ENCODE results near the gene PLCD1.

The PLCD1 gene

DNA sequence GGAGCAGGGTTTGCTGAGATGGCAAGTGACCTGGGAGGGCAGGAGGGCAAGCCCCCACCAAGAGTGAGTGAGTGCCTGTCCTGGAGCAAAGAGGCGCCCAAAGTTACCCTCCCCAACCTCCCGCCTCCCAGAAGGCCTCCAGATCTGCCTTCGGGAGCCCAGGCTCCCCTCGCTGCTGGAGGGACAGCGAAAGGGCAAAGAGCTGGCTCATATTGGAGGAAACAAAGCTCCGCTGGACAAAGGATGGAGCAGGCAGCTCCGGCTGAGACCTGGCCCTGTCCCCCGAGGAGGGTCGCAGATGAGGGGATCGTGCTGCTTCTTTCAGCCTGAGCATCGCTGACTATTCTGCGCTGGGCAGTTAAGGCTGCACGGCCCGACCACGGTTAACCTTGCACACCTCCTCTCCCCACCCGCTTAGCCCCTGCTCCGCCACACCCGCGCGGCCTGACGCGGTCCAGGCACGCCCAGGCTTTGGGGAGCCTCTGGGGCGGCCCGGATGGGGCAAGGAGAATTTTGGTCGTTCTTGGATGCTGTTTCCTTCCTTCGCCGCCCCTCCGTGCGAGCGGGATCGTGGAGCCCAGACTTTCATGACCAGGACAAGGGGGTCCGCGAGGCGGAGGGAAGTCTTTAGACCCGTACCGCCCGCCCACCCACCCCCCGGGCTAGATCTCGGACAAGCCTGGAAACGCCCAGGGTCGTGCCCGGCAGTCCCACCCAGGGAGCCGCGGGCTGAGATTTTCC lies 651 bp downstream of the PLCD1 start:
- H3K4me3 ChIP-seq (ENCODE audit: low read length) = no peak overlapping the region
- TF ChIP-seq ZNF274 (IDR thresholded peaks at IDR 0.05; ENCODE audit: low read depth, low read length) = no peak

DNA sequence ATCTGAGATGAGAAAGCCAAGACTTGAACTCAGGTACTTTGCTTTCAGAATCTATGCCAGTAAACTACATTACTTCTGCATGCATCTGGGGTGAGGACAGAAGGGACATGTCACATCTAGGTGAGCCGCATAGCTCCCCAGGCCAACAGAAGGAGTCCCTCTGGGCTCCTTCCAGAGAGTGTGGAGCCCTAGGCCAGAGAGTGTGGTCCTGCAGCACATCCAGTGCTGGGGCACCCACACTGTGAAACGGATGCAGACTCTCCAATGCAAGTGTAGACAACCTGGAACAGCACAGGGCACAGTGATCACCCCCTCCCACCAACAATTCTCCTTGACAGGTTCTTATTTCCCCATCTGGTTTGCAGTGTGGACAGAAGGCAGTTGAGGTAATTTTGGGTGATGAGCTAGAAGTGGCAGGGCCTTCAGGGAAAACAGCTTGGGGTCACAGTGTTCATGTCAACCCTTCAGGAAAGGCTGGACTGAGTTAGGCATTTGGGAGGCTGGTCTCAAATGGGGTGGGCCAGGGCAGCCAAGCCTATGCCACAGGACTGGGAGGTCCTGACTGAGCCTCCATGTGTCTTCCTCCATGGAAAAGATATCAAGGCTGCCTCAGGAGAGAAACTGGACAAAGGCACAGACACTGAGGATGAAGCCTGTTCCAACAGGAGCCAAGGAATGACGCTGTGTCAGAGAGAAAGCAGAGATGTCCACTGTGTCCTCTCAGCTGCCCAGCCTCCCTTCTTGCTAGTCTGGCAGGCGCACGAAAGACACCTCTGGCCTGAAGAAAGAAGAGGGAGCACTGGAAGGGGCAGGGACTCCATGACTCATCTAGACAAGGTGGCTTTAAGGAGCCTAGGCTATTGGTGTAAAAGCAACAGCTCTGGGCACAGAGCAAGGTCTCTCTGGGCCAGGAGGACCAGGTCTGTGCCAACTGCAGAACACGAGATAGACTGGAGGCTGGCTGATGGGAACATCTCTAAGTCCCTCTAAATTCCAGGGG lies 1.7 kb downstream of the PLCD1 start:
- no peak overlapping the region for H3K4me3 ChIP-seq (ENCODE audit: low read length)
- no peak for TF ChIP-seq ZNF274 (IDR thresholded peaks at IDR 0.05; ENCODE audit: low read depth, low read length)

DNA sequence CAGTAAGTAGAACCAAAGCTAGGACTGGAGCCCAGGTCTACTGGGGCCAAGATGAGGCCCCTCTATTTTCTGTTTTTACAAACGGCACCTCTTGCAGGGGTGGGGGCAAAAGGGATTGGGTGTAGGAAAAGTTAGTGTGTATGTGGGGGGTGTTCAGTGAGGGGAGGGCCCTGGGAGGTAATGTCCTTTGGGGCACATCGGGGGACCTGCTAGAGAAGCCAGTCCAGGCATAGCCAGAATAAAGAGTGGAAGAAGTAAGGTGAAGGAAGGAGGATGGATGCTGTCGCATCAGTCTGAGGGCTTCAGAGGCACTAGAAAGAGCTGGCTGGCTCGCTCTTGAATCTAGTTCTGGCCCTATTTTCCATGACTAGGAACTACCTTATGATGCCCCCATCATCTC lies 2.6 kb downstream of the PLCD1 start:
- no peak overlapping the region for H3K4me3 ChIP-seq (ENCODE audit: low read length)
- no peak for TF ChIP-seq ZNF274 (IDR thresholded peaks at IDR 0.05; ENCODE audit: low read depth, low read length)

DNA sequence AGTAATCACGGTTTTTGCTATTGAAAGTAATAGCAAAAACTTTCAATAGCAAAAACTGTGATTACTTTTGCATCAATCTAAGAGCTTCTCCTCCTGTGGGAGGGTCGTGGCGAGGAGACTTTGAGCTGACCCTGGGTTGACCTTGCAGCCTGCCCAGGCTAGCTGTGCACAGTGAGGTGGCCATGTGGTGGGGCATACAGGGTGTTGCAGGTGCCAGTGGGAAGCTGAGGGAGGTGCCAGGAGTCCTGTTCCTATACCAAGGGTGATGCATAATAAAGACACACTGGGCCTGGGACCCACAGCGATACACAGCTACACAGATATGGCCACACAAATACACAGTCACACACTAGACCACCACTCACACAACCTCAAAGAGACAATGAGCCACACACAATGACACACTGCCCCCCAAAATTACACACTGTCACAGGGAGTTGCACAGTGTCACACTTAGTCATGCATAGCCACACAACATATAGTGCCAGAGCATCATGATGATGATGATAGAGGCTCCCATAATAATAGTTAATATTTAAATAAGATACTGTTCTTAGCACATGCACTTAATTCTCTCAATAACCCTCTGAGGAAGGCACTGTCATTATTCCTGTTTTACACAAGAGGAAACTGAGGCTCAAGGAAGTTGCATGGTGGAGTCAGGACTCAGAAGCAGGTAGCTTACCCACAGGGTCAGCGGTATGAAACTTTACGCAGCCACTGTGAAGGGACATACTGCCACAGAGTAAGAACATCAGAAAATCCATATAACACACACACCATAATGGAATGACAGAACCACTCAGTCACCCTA lies 6.3 kb downstream of the PLCD1 start:
- no peak for TF ChIP-seq ZNF274 (IDR thresholded peaks at IDR 0.05; ENCODE audit: low read depth, low read length)
- no peak overlapping the region for H3K4me3 ChIP-seq (ENCODE audit: low read length)

DNA sequence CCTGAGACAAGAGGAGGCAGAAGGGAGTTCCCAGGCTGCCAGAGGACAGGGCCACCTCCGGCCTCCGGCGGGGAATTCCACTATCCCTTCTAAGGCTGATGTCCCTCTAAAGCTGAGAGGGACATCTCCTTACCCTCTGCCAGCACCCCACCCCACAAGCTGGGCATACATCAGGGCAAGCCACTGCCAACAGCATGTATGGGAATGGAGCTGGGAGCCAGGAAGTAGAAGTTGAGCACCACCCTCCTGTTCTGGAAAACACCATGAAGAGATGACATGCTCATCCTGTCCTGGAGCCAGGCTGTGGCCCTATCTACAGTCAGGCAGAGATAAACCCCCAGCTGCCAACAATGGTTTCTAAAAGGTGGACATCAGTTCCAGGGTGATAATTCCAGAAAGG lies 7.1 kb downstream of the PLCD1 start:
- TF ChIP-seq ZNF274 (IDR thresholded peaks at IDR 0.05; ENCODE audit: low read depth, low read length) = no peak
- H3K4me3 ChIP-seq (ENCODE audit: low read length) = no peak overlapping the region

DNA sequence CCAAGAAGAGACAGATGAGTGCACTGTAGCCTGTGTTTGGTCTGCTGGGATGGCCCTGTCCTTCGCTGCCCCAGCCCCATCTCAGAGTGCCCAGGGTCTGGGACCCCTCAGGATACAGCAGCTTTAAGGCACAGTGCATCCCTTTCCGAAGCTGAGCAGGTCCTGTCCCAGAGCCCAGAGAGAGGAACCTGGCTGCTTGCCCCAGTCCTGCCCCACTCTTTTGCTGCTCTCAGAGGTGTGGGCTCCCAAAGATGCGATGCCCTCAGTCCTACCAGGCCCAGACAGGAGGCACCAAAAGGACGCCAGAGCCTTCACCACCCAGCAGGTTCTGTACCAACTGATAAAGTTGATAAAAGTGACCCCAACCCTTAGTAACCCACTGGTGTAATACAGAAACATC lies 8.2 kb downstream of the PLCD1 start:
- no peak for TF ChIP-seq ZNF274 (IDR thresholded peaks at IDR 0.05; ENCODE audit: low read depth, low read length)
- H3K4me3 ChIP-seq (ENCODE audit: low read length) = no peak overlapping the region

DNA sequence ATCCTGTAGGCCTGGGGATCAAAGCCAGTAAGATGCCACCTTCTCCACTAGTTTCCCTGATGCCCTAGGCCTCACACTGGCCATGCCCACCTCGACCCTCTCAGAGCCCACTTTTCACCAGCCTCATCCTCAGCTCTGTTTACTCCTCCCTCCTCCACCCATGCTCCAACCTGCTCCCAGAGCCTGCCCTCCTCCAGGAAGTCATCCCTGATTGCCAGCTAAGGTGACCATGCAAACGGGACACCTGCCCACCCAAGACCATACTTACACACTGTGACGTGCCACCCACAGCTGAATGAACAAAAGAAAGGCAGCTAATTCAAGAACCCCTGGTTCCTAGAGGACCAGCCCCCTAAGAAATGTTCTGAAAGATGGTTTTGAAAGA lies 9.1 kb downstream of the PLCD1 start:
- TF ChIP-seq ZNF274 (IDR thresholded peaks at IDR 0.05; ENCODE audit: low read depth, low read length) = no peak
- no peak overlapping the region for H3K4me3 ChIP-seq (ENCODE audit: low read length)

DNA sequence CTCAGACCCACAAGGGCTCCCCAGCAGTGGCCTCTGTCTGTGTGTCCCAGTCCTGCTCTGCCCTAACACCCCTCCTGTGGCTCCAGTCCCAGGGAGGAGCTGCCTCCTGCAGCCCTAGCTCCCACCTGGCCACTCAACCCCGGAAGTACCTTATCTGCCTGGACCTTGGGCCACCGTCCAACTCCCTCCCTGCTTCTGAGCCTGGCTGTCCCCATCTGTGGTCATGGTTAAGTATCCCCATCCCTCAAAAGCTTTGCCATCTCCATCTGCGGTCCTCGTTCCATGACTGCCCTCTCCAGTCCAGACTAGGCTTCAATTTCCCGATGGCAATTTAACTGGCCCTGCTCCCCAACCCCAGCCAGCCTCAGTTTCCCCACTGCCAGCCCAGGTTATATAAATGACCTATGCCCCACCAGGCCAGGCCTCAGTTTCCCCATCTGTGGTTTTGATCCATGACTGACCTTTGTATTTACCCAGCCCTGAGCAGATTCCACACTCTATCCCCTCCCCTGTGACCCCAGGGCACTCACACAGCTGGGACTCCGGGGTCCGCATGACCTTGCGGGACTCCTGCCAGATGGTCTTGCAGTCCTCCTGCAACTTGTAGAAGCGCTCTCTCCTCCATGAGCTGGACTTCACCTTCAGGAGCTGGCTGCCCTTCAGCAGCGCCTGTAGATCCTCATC lies 9.6 kb downstream of the PLCD1 start:
- no peak overlapping the region for H3K4me3 ChIP-seq (ENCODE audit: low read length)
- TF ChIP-seq ZNF274 (IDR thresholded peaks at IDR 0.05; ENCODE audit: low read depth, low read length) = no peak

DNA sequence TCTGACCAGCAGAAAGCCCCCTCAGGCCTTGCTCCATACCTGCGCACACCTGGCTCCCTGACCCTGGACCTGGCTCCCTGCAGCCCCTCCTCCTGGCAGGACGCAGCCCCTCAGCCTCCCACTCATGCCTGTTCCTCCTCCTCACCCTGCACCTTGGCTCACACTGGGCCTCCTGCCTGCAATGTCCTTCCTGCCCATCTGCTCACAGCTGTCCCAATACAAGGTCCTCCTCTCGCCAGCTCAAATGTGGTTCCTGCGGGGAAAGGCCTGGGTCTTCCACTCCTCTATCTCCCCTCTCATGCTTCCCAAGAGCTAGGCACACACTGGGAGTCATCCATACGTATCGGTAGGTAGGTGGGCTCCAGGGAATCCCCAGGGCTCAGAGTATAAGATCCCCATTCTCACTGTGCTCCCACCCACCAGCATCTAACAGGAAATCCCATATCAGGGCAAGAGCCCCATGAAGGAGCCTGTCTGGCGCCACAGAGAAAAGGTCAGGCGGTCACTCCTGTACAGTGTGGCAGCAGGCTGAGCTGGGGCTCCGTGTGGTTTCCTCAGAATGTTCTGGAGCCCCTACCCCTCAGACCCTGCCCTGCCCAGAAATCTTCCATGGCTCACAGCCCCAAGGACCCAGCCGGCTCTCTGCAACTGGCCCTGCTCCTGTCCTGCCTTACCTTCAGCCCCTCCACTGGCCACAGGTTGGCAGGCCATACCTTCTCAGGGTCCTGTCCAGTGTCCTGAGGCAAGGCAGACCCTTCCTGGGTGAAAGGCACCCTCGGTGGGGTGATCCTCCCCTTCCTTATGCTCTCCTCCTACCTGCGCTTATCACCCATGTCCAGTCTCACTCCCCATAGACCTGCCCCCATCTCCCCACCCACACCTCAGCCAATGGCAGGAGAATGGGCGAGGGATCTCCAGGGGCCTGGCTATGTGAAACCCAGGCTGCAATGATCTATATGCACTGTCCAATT lies 10.9 kb downstream of the PLCD1 start:
- no peak overlapping the region for H3K4me3 ChIP-seq (ENCODE audit: low read length)
- no peak for TF ChIP-seq ZNF274 (IDR thresholded peaks at IDR 0.05; ENCODE audit: low read depth, low read length)

DNA sequence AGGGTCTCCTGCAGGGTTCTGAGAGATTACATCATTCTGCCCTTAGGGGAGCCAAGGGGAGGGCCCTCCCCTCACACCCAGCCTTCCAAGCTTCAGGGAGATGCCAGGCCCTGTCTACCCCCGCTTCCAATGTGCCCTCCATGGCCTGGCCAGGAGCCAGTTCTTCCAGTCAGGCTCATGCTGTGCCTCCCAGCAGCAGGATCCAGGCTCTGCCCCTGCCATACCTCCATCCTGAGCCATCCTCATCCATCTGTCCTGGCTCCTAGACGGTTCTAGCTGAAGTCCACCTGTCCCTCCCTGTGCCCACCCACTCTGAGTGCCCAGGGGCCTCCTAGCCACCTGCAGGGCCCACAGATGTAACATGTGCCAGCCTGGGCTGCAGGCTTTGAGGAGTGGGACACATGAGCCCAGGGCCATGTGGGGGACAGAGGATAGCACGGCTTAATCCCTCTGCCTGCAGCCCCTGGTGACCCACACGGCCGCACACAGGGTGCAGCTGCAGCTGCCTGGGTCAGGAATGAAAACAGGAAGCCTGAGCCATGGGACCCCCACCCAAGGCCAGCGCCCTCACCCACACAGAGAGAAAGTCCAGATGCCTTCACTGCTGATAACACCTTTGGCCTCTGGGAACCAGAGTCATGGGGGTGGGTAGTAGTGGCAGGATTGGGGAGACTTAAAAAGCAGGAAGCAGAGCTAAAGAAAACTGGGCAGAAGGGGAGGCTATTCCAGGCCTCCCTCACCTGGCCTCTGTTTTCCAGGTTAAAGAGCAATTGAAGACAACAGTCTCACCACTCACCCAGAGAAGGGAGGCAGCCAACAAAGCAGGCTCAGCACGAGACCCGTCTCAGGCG lies 11.8 kb downstream of the PLCD1 start:
- no peak for TF ChIP-seq ZNF274 (IDR thresholded peaks at IDR 0.05; ENCODE audit: low read depth, low read length)
- H3K4me3 ChIP-seq (ENCODE audit: low read length) = no peak overlapping the region

DNA sequence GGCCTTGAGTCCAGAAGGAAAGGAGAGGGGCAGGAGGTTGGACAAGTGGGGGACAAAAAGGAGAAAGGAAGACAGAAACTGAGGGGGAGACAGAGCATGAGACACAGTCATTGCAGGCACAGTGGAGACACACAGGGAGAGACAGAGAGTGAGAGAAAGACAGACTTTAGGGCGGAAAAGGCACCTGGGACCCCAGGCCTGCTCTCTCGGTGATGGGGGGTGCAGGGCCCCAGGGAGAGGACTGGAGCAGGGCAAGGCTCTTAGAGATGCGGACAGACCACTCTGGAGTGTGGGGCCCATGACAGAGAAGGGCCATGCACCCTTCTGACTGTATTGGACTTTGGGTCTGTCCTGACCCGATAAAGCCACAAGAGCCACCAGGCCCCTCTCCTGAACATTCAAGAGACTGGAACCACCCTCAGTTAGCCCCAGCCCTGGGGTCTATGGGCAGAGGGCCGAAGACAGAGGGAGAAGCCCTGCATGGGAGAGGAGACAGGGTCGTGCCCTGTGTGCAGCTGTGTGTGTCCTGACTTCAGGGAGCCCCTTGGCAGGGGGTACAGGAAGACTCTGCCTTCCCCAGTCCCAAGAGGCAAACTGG lies 12.5 kb downstream of the PLCD1 start:
- no peak for TF ChIP-seq ZNF274 (IDR thresholded peaks at IDR 0.05; ENCODE audit: low read depth, low read length)

More for the DNA sequence above, 12.5 kb downstream of the PLCD1 start:
- H3K4me3 ChIP-seq (ENCODE audit: low read length) = no peak overlapping the region
